Measurements from ENCODE around the gene SOX10.

DNA sequence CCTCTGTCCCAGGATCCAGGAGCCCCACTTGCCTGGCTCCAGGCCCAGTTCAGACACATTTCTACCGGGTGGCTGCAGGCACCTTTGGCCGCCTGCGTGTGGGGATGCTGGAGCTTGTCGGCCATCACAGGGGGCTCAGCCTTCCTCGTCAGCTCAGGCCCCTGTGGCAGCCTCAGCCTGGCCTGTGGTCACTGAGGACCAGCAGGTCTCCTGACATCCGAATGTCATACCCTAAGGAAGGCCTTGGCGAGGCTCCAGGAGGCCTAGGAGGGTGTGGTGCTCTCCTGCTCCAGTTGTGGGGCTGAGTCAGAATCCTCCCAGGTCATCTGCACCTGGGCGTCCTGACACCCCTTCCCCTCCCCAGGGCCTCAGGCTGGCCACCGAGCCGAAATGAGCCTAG is 14.9 kb upstream of the SOX10 start:
- TF ChIP-seq POLR2A (IDR thresholded peaks at IDR 0.05) (no peak), POLR2AphosphoS5 (IDR thresholded peaks at IDR 0.05; ENCODE audit: insufficient read depth in 1 of 2, low read depth in 1 of 2) (no peak)
- TF ChIP-seq, protein P1, sequence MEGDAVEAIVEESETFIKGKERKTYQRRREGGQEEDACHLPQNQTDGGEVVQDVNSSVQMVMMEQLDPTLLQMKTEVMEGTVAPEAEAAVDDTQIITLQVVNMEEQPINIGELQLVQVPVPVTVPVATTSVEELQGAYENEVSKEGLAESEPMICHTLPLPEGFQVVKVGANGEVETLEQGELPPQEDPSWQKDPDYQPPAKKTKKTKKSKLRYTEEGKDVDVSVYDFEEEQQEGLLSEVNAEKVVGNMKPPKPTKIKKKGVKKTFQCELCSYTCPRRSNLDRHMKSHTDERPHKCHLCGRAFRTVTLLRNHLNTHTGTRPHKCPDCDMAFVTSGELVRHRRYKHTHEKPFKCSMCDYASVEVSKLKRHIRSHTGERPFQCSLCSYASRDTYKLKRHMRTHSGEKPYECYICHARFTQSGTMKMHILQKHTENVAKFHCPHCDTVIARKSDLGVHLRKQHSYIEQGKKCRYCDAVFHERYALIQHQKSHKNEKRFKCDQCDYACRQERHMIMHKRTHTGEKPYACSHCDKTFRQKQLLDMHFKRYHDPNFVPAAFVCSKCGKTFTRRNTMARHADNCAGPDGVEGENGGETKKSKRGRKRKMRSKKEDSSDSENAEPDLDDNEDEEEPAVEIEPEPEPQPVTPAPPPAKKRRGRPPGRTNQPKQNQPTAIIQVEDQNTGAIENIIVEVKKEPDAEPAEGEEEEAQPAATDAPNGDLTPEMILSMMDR (IDR thresholded peaks at IDR 0.05), result no peak
